ENCODE results near the gene ATP1A2. TPM values are rescaled to one million over a fixed set of nuclear protein-coding genes. Genes with fewer than 3 reads are reported as not detected.

Gene ATP1A2
- total RNA-seq, 6 experiments from 2014 or later: 0.09 to 0.17 (median 0.14) TPM; not detected in 1

DNA sequence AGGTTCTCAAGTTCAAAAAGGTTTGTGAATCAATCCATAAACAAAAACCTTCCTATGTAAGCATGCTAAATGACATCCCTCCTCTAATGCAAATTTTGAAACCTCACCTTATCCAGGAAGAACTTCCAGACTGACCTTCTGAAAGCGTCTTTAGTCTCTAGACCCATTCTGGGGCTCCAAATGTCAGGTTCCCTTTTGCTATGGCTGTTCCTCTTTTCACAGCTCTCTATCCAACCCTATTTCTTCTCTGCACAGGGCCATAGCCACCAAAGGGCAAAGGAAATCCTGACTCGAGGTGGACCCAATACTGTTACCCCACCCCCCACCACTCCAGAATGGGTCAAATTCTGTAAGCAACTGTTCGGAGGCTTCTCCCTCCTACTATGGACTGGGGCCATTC is 39.2 kb downstream of the ATP1A2 start:
- no peak overlapping the region for H3K4me3 Mint-ChIP-seq
- DNase-seq: no peak
- TF ChIP-seq, protein P1, sequence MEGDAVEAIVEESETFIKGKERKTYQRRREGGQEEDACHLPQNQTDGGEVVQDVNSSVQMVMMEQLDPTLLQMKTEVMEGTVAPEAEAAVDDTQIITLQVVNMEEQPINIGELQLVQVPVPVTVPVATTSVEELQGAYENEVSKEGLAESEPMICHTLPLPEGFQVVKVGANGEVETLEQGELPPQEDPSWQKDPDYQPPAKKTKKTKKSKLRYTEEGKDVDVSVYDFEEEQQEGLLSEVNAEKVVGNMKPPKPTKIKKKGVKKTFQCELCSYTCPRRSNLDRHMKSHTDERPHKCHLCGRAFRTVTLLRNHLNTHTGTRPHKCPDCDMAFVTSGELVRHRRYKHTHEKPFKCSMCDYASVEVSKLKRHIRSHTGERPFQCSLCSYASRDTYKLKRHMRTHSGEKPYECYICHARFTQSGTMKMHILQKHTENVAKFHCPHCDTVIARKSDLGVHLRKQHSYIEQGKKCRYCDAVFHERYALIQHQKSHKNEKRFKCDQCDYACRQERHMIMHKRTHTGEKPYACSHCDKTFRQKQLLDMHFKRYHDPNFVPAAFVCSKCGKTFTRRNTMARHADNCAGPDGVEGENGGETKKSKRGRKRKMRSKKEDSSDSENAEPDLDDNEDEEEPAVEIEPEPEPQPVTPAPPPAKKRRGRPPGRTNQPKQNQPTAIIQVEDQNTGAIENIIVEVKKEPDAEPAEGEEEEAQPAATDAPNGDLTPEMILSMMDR (IDR thresholded peaks at IDR 0.05): no peak

DNA sequence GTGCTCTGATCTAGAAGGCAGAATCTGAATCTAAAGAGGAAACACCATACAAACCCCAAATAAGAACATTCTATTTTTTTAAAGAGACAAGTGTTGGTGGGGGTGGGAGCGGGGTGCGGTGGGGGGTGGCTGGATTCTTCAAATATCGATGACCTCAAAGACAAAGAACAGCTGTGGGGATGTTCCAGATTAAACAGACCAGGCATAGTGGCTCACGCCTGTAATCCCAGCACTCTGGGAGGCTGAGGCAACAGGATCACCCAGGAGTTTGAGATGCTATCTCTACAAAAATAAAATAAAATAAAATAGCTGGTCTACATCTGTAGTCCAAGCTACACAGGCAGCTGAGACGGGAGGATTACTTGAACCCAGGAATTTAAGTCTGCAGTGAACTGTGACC is 40.8 kb downstream of the ATP1A2 start:
- H3K4me3 Mint-ChIP-seq: no peak overlapping the region
- H3K4me1 Mint-ChIP-seq (ENCODE audit: low read depth): no peaks in the 10 kb centered on the region
- H3K9me3 Mint-ChIP-seq: no peaks in the 10 kb centered on the region
- no peak for DNase-seq
- no peak overlapping the region for H3K27ac Mint-ChIP-seq
- no peaks in the 10 kb centered on the region for H3K36me3 Mint-ChIP-seq (ENCODE audit: low read depth)
- H3K27me3 Mint-ChIP-seq (ENCODE audit: insufficient read depth): peaks cover 24% of the 10 kb centered on the region
- TF ChIP-seq, protein P1 (IDR thresholded peaks at IDR 0.05): no peak

More for the DNA sequence above, 39.2 kb downstream of the ATP1A2 start:
- H3K36me3 Mint-ChIP-seq (ENCODE audit: low read depth): no peaks in the 10 kb centered on the region
- H3K9me3 Mint-ChIP-seq: no peaks in the 10 kb centered on the region
- peaks cover 24% of the 10 kb centered on the region for H3K27me3 Mint-ChIP-seq (ENCODE audit: insufficient read depth)
- peaks cover 8% of the 10 kb centered on the region; the same call in 1 of the 2 replicates for H3K4me1 Mint-ChIP-seq (ENCODE audit: low read depth)
- no peak overlapping the region for H3K27ac Mint-ChIP-seq

GRCh38 chr1:160157174-160157573 is 41.6 kb downstream of the ATP1A2 start:
- no peak for DNase-seq
- H3K9me3 Mint-ChIP-seq: no peaks in the 10 kb centered on the region
- no peak overlapping the region for H3K4me3 Mint-ChIP-seq
- no peaks in the 10 kb centered on the region for H3K4me1 Mint-ChIP-seq (ENCODE audit: low read depth)
- no peaks in the 10 kb centered on the region for H3K36me3 Mint-ChIP-seq (ENCODE audit: low read depth)
- no peak overlapping the region for H3K27ac Mint-ChIP-seq
- TF ChIP-seq, protein P1 (IDR thresholded peaks at IDR 0.05): no peak
- H3K27me3 Mint-ChIP-seq (ENCODE audit: insufficient read depth): peaks cover 22% of the 10 kb centered on the region

- no peaks in the 10 kb centered on the region for H3K9me3 Mint-ChIP-seq
- peaks cover 22% of the 10 kb centered on the region for H3K27me3 Mint-ChIP-seq (ENCODE audit: insufficient read depth)
- no peak overlapping the region for H3K27ac Mint-ChIP-seq
- H3K36me3 Mint-ChIP-seq (ENCODE audit: low read depth): no peaks in the 10 kb centered on the region
- no peak overlapping the region for H3K4me3 Mint-ChIP-seq
- TF ChIP-seq, protein P1 (IDR thresholded peaks at IDR 0.05): no peak
- DNase-seq: no peak
- no peaks in the 10 kb centered on the region for H3K4me1 Mint-ChIP-seq (ENCODE audit: low read depth)
Observed at GRCh38 chr1:160158031-160158430, 42.5 kb downstream of the ATP1A2 start.

- Mint-ChIP-seq H3K9me3 (no peaks in the 10 kb centered on the region), H3K27ac (no peak overlapping the region), H3K27me3 (ENCODE audit: insufficient read depth) (peaks cover 25% of the 10 kb centered on the region), H3K4me1 (ENCODE audit: low read depth) (no peaks in the 10 kb centered on the region), H3K4me3 (no peak overlapping the region), H3K36me3 (ENCODE audit: low read depth) (no peaks in the 10 kb centered on the region)
- no peak for DNase-seq
- TF ChIP-seq, protein P1 (IDR thresholded peaks at IDR 0.05): no peak
Observed at GRCh38 chr1:160158534-160158933, 43.0 kb downstream of the ATP1A2 start.

DNA sequence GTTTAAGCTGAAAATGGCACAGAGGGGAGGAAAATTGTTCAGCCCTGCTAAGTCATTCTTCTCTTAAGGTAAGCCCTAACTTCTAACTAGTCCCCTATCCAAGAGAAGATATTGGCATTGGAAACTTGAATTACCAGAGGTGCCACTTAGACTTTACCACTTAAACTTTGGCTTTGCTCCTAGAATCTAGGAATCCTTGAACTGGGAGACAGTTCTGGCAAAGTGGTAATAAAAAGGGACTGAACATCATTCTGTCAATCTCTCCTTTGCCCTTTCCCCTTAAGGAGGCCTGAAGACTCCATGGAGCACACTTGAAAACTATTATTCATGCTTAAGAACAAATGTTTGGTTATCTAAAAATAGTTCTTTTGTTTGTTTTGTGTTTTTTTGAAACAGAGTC is 44.3 kb downstream of the ATP1A2 start:
- Mint-ChIP-seq H3K36me3 (ENCODE audit: low read depth) (no peaks in the 10 kb centered on the region), H3K27me3 (ENCODE audit: insufficient read depth) (peaks cover 27% of the 10 kb centered on the region), H3K27ac (no peak overlapping the region), H3K9me3 (no peaks in the 10 kb centered on the region), H3K4me1 (ENCODE audit: low read depth) (no peaks in the 10 kb centered on the region), H3K4me3 (no peak overlapping the region)
- peak; percentile 5 for DNase-seq
- TF ChIP-seq, protein P1 (IDR thresholded peaks at IDR 0.05): no peak

Measured in HFFc6 (cell line).